GM04504 (cell line): Measurements from ENCODE around the gene E2F8.

Source experiments
- DNase-seq: peaks from one replicate; pipeline ENCODE4 v3.0.0-alpha.2; 2012; ENCODE audit warnings: low read depth

The E2F8 gene

DNA sequence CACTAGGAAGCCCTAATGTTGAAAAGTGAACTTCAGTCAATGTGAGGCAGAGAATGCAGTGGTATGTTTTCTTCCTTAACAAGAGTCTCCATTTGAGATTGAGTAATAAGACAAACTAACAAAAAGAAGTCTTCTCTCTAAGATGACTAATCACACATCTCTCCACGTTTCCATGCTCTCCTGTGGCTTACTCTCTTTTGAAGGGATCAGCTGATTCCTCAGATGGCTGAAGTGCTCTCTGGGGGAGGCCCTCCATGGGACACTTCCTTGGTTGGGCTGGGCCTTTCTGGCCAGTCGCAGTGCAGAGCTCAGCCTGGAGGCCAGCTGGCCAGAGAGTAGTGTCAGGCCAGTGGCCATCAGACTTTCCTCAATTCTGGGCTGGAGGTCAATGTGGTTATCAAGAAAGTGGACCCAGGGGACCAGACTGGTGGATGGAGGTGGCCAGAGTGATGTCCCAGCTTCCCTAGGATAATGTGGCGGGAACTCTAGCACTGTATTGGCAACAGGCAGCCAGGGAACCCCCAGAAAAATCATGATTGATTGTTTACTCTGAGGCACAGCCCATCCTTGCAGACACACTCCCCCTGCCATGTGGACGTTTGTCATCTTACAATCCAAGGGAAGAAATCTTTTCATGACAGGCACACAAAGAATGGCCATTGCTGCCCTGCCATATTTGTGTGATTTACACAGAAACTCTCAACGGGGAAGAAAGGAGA, 53.5 kb downstream of the E2F8 start:
- no peak for DNase-seq

DNA sequence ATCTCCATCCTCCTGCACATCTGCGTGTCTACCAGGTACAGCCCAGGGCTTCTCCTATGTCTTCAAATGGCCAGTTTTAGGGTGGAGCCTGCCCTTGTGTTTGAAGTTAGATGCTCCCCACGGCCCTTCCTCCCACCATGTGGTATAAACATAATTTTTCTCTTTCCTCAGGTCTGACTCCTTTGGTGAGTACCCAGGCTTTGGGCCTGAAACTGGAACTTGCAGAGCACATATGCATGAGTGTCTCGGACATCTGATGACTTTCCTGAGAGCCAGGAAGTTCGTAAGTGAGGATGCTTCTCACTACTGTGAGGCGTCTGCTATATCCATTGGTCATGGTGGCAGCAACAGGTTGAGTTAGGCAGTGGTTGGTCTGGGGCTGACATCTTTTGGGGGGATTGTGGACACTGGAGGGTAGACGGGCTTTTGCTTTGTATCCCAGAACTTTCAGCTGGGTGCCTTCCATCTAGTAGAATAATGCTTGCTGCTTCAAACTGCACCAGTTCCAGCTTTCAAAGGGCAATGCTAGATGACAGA, 55.2 kb downstream of the E2F8 start:
- DNase-seq: no peak

DNA sequence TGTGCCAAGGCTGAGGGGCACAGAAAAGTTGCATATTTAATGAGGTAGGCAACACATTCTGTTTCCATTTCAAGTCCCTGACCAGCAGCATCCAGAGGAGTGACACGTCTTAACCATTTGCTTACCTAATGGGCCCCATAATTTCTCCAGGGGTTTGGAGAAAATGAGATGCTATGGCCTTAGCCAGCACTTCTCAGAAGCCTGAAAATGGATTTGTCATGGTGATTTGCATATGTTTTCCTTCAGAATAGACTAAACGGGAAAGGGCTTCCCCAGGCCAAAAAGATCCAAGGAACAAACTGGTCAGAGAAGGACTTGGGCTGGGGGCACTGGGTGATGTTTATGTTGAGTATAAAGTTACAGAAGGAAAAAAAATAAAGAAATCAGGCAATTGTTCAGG, 55.7 kb downstream of the E2F8 start:
- no peak for DNase-seq

DNA sequence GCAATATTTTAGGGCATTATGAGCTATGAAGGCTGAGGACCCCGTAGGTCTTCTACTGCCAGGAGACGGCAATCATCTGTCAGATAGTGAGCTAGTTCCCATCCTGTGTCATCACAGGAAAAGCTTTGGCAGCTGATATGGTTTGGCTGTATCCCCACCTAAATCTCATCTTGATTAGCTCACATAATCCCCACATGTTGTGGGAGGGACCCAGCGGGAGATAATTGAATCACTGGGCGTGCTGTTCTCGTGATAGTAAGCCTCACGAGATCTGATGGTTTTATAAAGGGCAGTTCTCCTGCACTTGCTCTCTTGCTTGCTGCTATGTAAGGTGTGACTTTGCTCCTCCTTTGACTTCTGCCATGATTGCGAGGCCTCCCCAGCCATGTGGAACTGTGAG, 57.1 kb downstream of the E2F8 start:
- DNase-seq: no peak

DNA sequence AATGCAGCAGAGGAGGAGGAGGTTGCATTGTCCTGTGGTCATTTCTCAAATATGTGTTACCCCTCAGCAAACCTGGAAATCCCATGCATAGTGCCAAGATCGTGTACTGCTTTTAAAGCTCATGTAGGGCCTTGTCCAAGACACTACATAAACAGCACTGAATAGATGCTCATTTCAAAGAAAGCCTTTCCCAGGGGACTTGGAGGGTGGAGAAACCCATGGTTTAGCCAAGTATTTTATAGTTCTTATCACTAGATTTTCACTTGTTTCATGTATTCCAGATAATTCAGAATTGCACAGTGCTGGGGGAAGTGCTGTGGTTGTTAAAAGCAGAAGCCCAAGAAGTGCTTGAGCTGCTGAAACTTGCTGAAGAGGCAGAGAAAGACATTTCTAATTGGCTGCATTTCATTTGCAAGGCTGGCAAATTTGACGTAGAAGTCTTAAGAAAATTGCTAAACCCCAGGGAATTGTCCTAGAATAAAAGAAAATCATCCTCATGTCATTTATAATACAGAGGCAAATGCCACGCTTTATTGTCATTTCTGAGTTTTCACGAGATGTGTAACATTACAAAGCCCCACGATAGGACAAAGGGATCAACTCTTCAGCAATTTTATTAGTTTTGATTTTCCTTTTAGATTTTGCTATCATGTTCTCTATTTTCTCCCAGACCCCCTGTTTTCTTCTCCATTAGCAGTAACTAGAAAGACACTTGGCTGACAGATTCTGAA, 59.0 kb downstream of the E2F8 start:
- no peak for DNase-seq

DNA sequence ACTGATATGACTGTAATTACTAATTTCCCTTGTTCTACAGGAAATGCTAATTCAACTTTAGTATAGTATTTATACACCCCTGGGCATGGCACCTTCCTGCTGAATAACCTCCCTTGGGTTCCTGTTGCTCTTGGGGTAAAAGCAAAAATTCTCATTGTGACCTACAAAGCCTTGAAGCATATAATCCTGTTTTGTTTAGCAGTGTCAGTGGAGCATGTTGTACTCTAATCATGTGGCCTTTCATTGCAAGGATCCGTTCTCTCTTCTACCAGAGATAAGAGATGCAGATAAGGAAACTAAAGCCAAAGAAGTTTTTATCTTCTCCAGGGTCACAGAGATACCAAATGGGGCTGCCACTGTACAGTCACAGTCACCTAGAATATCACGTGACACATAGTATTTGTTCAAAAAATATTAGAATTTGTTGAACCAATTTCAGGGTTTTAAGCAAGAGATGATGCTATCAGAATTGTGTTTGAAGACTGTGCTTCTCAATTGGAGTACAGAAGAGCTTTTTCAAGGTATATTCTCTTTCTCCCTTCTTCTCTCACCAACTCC, 64.0 kb downstream of the E2F8 start:
- DNase-seq: no peak
